Left lung (tissue), 10 donors: ENCODE measurements around the gene RAB19. TPM values are rescaled to one million over a fixed set of nuclear protein-coding genes. Genes with fewer than 3 reads are reported as not detected.
A peak's percentile ranks its signal among the peaks of the same experiment; 100 is the strongest.
"Not testable (repeated sequence)": the region's sequence is repeated elsewhere in the genome, so short reads cannot be mapped to it uniquely, and the experiment has no call there.

Experiments used
- ATAC-seq: fragments of 200-7000 bp; cut with Tn5 transposase; one replicate; pipeline ENCODE4 v1.9.1; 2020; ENCODE audit warnings: moderate library complexity
- DNase-seq, 4 donors: peaks; one replicate each; pipeline ENCODE4 v3.0.0-alpha.2; 2013 to 2020
- H3K27ac ChIP-seq, 2 donors: fragments of 200-600 bp; sonication (generic) in 1 of 2; one replicate each; pipeline versions ENCODE4 v1.5.0 to v1.8.0; 2020 to 2021
- H3K27me3 ChIP-seq, 2 donors: fragments of 200-600 bp; sonication (generic) in 1 of 2; one replicate each; pipeline versions ENCODE4 v1.5.0 to v1.8.0; 2020 to 2021
- H3K36me3 ChIP-seq, 2 donors: fragments of 200-600 bp; sonication (generic) in 1 of 2; one replicate each; pipeline versions ENCODE4 v1.5.0 to v1.8.0; 2020 to 2021
- H3K4me1 ChIP-seq, 2 donors: fragments of 200-600 bp; one replicate each; pipeline ENCODE4 v1.8.0; 2021
- H3K4me3 ChIP-seq, 2 donors: fragments of 200-600 bp; sonication (generic) in 1 of 2; one replicate each; pipeline versions ENCODE4 v1.5.0 to v1.8.0; 2020 to 2021; ENCODE audit warnings: mild to moderate bottlenecking in 1 of 2
- H3K9me3 ChIP-seq, 2 donors: fragments of 200-600 bp; sonication (generic) in 1 of 2; one replicate each; pipeline versions ENCODE4 v1.5.0 to v1.8.0; 2020 to 2021
- intact Hi-C, 2 donors: fragments of 100-400 bp; cut with DNase I; formaldehyde crosslinking; loops; one replicate each; pipeline versions ENCODE4 v1.11.2 to v1.14.2; 2022
- polyA plus RNA-seq, 6 donors: library from polyadenylated mRNA; unstranded; fragments of 120-200 nt; gene quantifications; one replicate each; pipeline ENCODE4 v1.2.1, GENCODE V29; 2013; ENCODE audit not compliant: insufficient read length in 6 of 6
- total RNA-seq, 2 donors: library from RNA; stranded (reverse); fragmentation: NEBNext Ultra II Directional; extraction: Animal tissue kit (Norgen Biotek cat#: 25700); gene quantifications; one replicate each; pipeline ENCODE4 v1.2.1, GENCODE V29; 2021
- TF ChIP-seq, protein P1 (sequence below), 2 donors: fragments of 200-600 bp; sonication (generic) in 1 of 2; IDR thresholded peaks; one replicate each; pipeline versions ENCODE4 v1.5.0 to v1.8.0; 2021; ENCODE audit warnings: antibody characterized with exemption in 2 of 2
- donor health status: DM: no; HTN: yes; CAD: no.
- donor health status: DM: no; HTN: no; CAD: no.

The RAB19 gene
- total and polyA plus RNA-seq, 8 donors, result 0.97 to 5.1 (median 1.5) TPM

DNA sequence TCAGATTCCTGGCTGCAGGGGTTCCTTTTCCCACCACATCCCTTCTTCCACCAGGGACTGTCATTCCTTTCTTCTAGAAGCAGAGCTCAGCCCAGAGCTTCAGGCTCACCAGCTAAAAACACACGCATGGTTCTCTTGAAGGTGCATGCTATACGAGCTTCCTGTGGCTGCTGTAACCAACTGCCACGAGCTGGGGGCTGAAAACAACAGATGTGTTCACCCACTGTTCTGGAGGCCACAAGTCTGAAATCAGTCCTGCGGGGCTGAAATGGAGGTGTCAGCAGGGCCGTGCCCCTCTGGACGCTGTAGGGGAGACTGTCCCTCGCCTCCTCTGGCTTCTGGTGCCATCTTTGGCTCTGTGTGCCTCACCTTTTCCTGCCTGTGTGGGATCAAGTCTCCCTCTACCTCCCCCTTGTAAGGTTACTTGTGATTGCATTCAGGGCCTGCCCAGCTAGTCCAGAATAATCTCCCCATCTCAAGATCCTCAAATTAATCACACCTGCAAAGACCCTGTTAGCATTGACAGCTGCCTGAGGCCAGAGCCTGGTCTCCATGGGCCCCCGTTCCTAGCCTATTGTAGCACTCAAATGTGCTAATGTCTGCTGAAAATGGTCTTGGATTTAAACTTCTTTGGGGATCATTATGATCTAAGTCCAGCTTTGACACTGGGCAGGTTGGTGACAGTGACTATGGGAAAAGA lies 13.7 kb downstream of the RAB19 start:
- TF ChIP-seq, protein P1, sequence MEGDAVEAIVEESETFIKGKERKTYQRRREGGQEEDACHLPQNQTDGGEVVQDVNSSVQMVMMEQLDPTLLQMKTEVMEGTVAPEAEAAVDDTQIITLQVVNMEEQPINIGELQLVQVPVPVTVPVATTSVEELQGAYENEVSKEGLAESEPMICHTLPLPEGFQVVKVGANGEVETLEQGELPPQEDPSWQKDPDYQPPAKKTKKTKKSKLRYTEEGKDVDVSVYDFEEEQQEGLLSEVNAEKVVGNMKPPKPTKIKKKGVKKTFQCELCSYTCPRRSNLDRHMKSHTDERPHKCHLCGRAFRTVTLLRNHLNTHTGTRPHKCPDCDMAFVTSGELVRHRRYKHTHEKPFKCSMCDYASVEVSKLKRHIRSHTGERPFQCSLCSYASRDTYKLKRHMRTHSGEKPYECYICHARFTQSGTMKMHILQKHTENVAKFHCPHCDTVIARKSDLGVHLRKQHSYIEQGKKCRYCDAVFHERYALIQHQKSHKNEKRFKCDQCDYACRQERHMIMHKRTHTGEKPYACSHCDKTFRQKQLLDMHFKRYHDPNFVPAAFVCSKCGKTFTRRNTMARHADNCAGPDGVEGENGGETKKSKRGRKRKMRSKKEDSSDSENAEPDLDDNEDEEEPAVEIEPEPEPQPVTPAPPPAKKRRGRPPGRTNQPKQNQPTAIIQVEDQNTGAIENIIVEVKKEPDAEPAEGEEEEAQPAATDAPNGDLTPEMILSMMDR (IDR thresholded peaks at IDR 0.05), result no peak
- Histone ChIP-seq H3K36me3 (no peaks in the 10 kb centered on the region), H3K9me3 (no peaks in the 10 kb centered on the region), H3K4me3 (no peak overlapping the region), H3K4me1 (no peaks in the 10 kb centered on the region), H3K27me3 (no peaks in the 10 kb centered on the region), H3K27ac (no peak overlapping the region)
- no peak for ATAC-seq
- intact Hi-C loops, result no loop called here
- peak in 1 of 4 donors; percentile 13 for DNase-seq

DNA sequence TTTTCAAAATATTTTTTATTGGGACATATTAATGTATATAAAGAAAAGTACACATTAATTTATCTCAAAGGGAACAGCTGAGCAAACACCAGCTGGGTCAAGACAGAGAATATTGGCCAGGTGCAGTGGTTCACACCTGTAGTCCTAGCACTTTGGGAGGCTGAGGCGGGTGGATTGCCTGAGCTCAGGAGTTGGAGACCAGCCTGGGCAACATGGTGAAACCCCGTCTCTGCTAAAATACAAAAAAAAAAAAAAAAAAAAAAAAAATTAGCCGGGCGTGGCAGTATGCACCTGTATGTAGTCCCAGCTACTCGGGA lies 14.3 kb downstream of the RAB19 start:
- DNase-seq, H3K27ac ChIP-seq, H3K4me3 ChIP-seq, H3K36me3 ChIP-seq, H3K9me3 ChIP-seq, intact Hi-C loops, H3K4me1 ChIP-seq, ATAC-seq, H3K27me3 ChIP-seq: not testable (repeated sequence)

DNA sequence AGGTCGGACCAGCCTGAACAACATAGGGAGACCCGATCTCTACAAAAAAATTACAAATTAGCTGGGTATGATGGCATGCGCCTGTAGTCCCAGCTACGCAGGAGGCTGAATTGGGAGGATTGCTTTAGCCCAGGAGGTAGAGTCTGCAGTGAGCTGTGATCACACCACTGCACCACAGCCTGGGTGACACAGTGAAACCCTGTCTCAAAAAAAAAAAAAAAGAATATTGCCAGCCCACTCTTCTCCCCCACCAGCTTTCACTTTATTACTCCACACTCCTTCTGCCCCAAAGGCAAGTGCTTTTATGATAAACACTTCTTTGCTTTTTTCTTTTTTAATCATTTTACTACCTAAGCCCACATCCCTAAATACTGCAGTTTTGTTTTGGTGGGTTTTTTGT lies 14.8 kb downstream of the RAB19 start:
- no peaks in the 10 kb centered on the region for H3K36me3 ChIP-seq
- intact Hi-C loops, result no loop called here
- no peaks in the 10 kb centered on the region for H3K4me1 ChIP-seq
- no peak overlapping the region for H3K4me3 ChIP-seq
- DNase-seq (no peak), ATAC-seq (no peak)
- H3K9me3 ChIP-seq, result no peaks in the 10 kb centered on the region
- TF ChIP-seq, protein P1 (IDR thresholded peaks at IDR 0.05), result no peak
- H3K27me3 ChIP-seq, result no peaks in the 10 kb centered on the region
- H3K27ac ChIP-seq, result no peak overlapping the region

DNA sequence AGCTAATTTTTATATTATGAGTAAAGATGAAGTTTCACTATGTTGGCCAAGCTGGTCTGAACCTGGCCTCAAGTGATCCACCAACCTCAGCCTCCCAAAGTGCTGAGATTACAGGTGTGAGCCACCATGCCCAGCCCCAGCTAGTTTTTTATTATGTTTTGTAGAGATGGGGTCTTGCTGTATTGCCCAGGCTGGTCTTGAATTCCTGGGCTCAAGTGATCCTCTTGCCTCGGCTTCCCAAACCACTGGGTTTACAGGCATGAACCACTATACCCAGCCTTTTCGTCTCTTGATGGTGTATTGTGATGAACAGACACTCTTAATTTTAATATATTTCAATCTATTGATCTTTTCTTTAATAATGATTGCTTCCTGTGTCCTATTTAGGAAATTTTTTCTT lies 17.7 kb downstream of the RAB19 start:
- intact Hi-C loops, result no loop called here
- Histone ChIP-seq H3K27me3 (no peaks in the 10 kb centered on the region), H3K36me3 (no peaks in the 10 kb centered on the region), H3K4me3 (no peak overlapping the region), H3K9me3 (no peaks in the 10 kb centered on the region), H3K4me1 (no peaks in the 10 kb centered on the region), H3K27ac (no peak overlapping the region)
- DNase-seq (no peak), ATAC-seq (no peak)
- TF ChIP-seq, protein P1 (IDR thresholded peaks at IDR 0.05), result no peak

DNA sequence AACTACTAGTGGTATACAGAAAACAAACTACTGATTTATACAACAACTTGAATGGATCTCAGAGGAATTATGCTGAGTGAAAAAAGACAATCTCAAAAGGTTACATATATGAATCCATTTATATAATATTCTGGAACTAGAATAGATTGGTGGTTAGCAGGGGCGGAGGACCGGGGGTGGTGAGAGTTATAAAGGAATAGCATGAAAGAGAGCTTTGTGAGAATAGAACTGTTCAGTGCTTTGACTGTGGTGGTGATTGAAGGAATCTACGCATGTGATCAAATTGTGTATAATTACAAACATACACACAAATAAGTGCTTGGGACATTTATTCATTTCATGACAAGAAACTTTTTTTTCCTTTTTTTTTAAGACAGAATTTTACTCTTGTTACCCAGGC lies 19.6 kb downstream of the RAB19 start:
- Histone ChIP-seq H3K36me3 (no peaks in the 10 kb centered on the region), H3K4me1 (no peaks in the 10 kb centered on the region), H3K27me3 (no peaks in the 10 kb centered on the region), H3K9me3 (no peaks in the 10 kb centered on the region), H3K27ac (no peak overlapping the region), H3K4me3 (no peak overlapping the region)
- intact Hi-C loops, result no loop called here
- DNase-seq (no peak), ATAC-seq (no peak)
- TF ChIP-seq, protein P1 (IDR thresholded peaks at IDR 0.05), result no peak

DNA sequence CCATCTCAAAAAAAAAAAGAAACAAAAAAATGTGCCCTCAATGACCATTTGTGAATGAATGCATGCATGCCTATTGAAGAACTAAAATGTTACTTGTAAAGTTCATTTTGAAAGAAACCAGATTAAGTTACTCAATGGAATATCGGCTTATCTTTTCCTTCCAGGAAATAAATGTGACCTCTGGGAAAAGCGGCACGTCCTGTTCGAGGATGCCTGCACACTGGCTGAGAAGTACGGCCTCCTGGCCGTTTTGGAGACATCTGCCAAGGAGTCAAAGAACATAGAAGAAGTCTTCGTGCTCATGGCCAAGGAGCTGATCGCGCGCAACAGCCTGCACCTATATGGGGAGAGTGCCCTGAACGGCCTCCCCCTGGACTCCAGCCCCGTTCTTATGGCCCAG lies 21.9 kb downstream of the RAB19 start:
- TF ChIP-seq, protein P1 (IDR thresholded peaks at IDR 0.05), result no peak
- H3K9me3 ChIP-seq, result no peaks in the 10 kb centered on the region
- no peaks in the 10 kb centered on the region for H3K27me3 ChIP-seq
- H3K4me1 ChIP-seq, result no peaks in the 10 kb centered on the region
- no peak for DNase-seq
- ATAC-seq, result no peak
- no peak overlapping the region for H3K27ac ChIP-seq
- no peak overlapping the region for H3K4me3 ChIP-seq
- intact Hi-C loops, result no loop called here
- H3K36me3 ChIP-seq, result no peaks in the 10 kb centered on the region
